AG09319 (cell line): ENCODE measurements around the gene RNF213.
"Not testable (repeated sequence)": the region's sequence is repeated elsewhere in the genome, so short reads cannot be mapped to it uniquely, and the experiment has no call there.

Source experiments
- DNase-seq: peaks from one replicate; pipeline ENCODE4 v3.0.0-alpha.2; 2010; ENCODE audit warnings: low read depth; ENCODE audit errors: extremely low read depth
- CTCF ChIP-seq: IDR thresholded peaks from 2 replicates; pipeline ENCODE4 v1.5.1; 2011; ENCODE audit warnings: low read depth, mild to moderate bottlenecking, inconsistent platforms, low read length, moderate library complexity

Gene RNF213

GRCh38 chr17:80296221-80296620 lies 35.6 kb downstream of the RNF213 start:
- TF ChIP-seq CTCF, result no peak
- no peak for DNase-seq

GRCh38 chr17:80297996-80298560 lies 37.4 kb downstream of the RNF213 start:
- no peak for DNase-seq
- no peak for TF ChIP-seq CTCF

- not testable (repeated sequence) for DNase-seq
Measured at GRCh38 chr17:80299350-80300100, 38.9 kb downstream of the RNF213 start.

- DNase-seq, result not testable (repeated sequence)
Measured at GRCh38 chr17:80300756-80301155, 40.1 kb downstream of the RNF213 start.

GRCh38 chr17:80303824-80304223 lies 43.2 kb downstream of the RNF213 start:
- DNase-seq, result no peak
- no peak for TF ChIP-seq CTCF

GRCh38 chr17:80307994-80308691 lies 47.5 kb downstream of the RNF213 start:
- no peak for DNase-seq
- TF ChIP-seq CTCF, result no peak

GRCh38 chr17:80308692-80309517 lies 48.3 kb downstream of the RNF213 start:
- no peak for TF ChIP-seq CTCF
- DNase-seq, result no peak
